Measurements from ENCODE around the gene OR4D10.
"Not testable (repeated sequence)": the region's sequence is repeated elsewhere in the genome, so short reads cannot be mapped to it uniquely, and the experiment has no call there.

Gene OR4D10

GRCh38 chr11:59480359-59480758 lies 7.2 kb downstream of the OR4D10 start:
- ATAC-seq, result no peak
- H3K27me3 Mint-ChIP-seq, result peaks cover 10% of the 10 kb centered on the region
- H3K4me1 Mint-ChIP-seq, result no peaks in the 10 kb centered on the region
- DNase-seq, result no peak
- no peaks in the 10 kb centered on the region for H3K36me3 Mint-ChIP-seq (ENCODE audit: low read depth)
- no peak overlapping the region for H3K4me3 Mint-ChIP-seq
- H3K27ac Mint-ChIP-seq, result no peak overlapping the region
- H3K9me3 Mint-ChIP-seq, result no peaks in the 10 kb centered on the region

- peak; percentile 28 for ATAC-seq
- H3K27me3 Mint-ChIP-seq, result peaks cover 1% of the 10 kb centered on the region
- H3K9me3 Mint-ChIP-seq, result no peaks in the 10 kb centered on the region
- H3K4me3 Mint-ChIP-seq, result no peak overlapping the region
- no peak overlapping the region for H3K27ac Mint-ChIP-seq
- H3K4me1 Mint-ChIP-seq, result no peaks in the 10 kb centered on the region
- no peaks in the 10 kb centered on the region for H3K36me3 Mint-ChIP-seq (ENCODE audit: low read depth)
- DNase-seq, result no peak
Observed at GRCh38 chr11:59501931-59502330, 28.8 kb downstream of the OR4D10 start.

GRCh38 chr11:59503276-59503675 lies 30.2 kb downstream of the OR4D10 start, which contains the start of gene OR4D11:
TSS of gene OR4D11 (plus strand) at chr11:59503576. CDS start at chr11:59503576, 0 bp downstream.
- H3K4me3 Mint-ChIP-seq, result no peak within 1 kb of the TSS
- ATAC-seq (no peak), DNase-seq (no peak)
- H3K36me3 Mint-ChIP-seq (ENCODE audit: low read depth), result no peaks in the 10 kb centered on the region
- H3K27ac Mint-ChIP-seq, result no peak within 1 kb of the TSS
- peaks cover 1% of the 10 kb centered on the region for H3K27me3 Mint-ChIP-seq
- no peaks in the 10 kb centered on the region for H3K4me1 Mint-ChIP-seq
- H3K9me3 Mint-ChIP-seq, result no peaks in the 10 kb centered on the region

GRCh38 chr11:59510941-59511589 lies 38.0 kb downstream of the OR4D10 start, which contains the start of gene OR4D9:
TSS of gene OR4D9 (plus strand) at chr11:59511539. CDS start at chr11:59514913, 3,374 bp downstream.
- DNase-seq, result no peak
- ATAC-seq, result no peak
- no peak within 1 kb of the TSS for H3K4me3 Mint-ChIP-seq

GRCh38 chr11:59511675-59512074 lies 38.6 kb downstream of the OR4D10 start:
- DNase-seq (no peak), ATAC-seq (no peak)
- no peak overlapping the region for H3K4me3 Mint-ChIP-seq
- no peaks in the 10 kb centered on the region for H3K9me3 Mint-ChIP-seq
- peaks cover 16% of the 10 kb centered on the region for H3K4me1 Mint-ChIP-seq
- no peaks in the 10 kb centered on the region for H3K27me3 Mint-ChIP-seq
- H3K36me3 Mint-ChIP-seq (ENCODE audit: low read depth), result no peaks in the 10 kb centered on the region
- H3K27ac Mint-ChIP-seq, result no peak overlapping the region

More at GRCh38 chr11:59510941-59511589, 38.0 kb downstream of the OR4D10 start, which contains the start of gene OR4D9:
- H3K36me3 Mint-ChIP-seq (ENCODE audit: low read depth), result no peaks in the 10 kb centered on the region
- no peaks in the 10 kb centered on the region for H3K27me3 Mint-ChIP-seq
- H3K9me3 Mint-ChIP-seq, result no peaks in the 10 kb centered on the region
- H3K27ac Mint-ChIP-seq, result no peak within 1 kb of the TSS
- peaks cover 16% of the 10 kb centered on the region for H3K4me1 Mint-ChIP-seq

- not testable (repeated sequence) for ATAC-seq; H3K9me3 Mint-ChIP-seq; DNase-seq; H3K4me3 Mint-ChIP-seq; H3K36me3 Mint-ChIP-seq (ENCODE audit: low read depth); H3K27me3 Mint-ChIP-seq; H3K27ac Mint-ChIP-seq; H3K4me1 Mint-ChIP-seq
Observed at GRCh38 chr11:59520139-59520538, 47.0 kb downstream of the OR4D10 start.

- Mint-ChIP-seq H3K36me3 (ENCODE audit: low read depth) (no peaks in the 10 kb centered on the region), H3K4me1 (no peaks in the 10 kb centered on the region), H3K27ac (no peak overlapping the region), H3K9me3 (no peaks in the 10 kb centered on the region), H3K4me3 (no peak overlapping the region), H3K27me3 (peaks cover 5% of the 10 kb centered on the region)
- DNase-seq (no peak), ATAC-seq (no peak)
Observed at GRCh38 chr11:59520741-59521140, 47.6 kb downstream of the OR4D10 start.

GRCh38 chr11:59523541-59523940 lies 50.4 kb downstream of the OR4D10 start:
- Mint-ChIP-seq H3K27ac (no peak overlapping the region), H3K4me3 (no peak overlapping the region), H3K36me3 (ENCODE audit: low read depth) (no peaks in the 10 kb centered on the region), H3K4me1 (no peaks in the 10 kb centered on the region), H3K27me3 (peaks cover 3% of the 10 kb centered on the region), H3K9me3 (no peaks in the 10 kb centered on the region)
- ATAC-seq (no peak), DNase-seq (no peak)

- no peak for ATAC-seq
Observed at GRCh38 chr11:59528711-59529110, 55.6 kb downstream of the OR4D10 start.

More at GRCh38 chr11:59528711-59529110, 55.6 kb downstream of the OR4D10 start:
- Mint-ChIP-seq H3K9me3 (no peaks in the 10 kb centered on the region), H3K27me3 (peaks cover 3% of the 10 kb centered on the region), H3K36me3 (ENCODE audit: low read depth) (no peaks in the 10 kb centered on the region), H3K4me3 (no peak overlapping the region), H3K4me1 (no peaks in the 10 kb centered on the region), H3K27ac (no peak overlapping the region)
- DNase-seq, result no peak
